Activated naive CD4-positive, alpha-beta T cell treated with anti-CD3 and anti-CD28 coated beads, Interleukin-2, amount 10 ng/mL, durations not matched to agents 7 days and 5 days (primary cell): ENCODE results near the gene EXOC6.

Experiments used
- CTCF ChIA-PET: fragments of 350-600 bp; sonication (Branson Sonifier 250); formaldehyde crosslinking; loops from one replicate; lab custom pipeline; 2021; ENCODE audit warnings: antibody characterized with exemption; lab: Charles Lee
- DNase-seq: peaks from one replicate; pipeline ENCODE4 v3.0.0-alpha.2; 2020
- H3K27ac Mint-ChIP-seq: one replicate; pipeline ENCODE4 v1.8.0; 2021; ENCODE audit warnings: mild to moderate bottlenecking, moderate library complexity, mixed read lengths
- H3K27me3 Mint-ChIP-seq: one replicate; pipeline ENCODE4 v1.8.0; 2021; ENCODE audit warnings: mild to moderate bottlenecking, mixed read lengths
- H3K36me3 Mint-ChIP-seq: one replicate; pipeline ENCODE4 v1.8.0; 2021; ENCODE audit warnings: mixed read lengths
- H3K4me1 Mint-ChIP-seq: one replicate; pipeline ENCODE4 v1.8.0; 2021; ENCODE audit warnings: mixed read lengths
- H3K4me3 Mint-ChIP-seq: one replicate; pipeline ENCODE4 v1.8.0; 2021; ENCODE audit warnings: mild to moderate bottlenecking, moderate library complexity, mixed read lengths
- H3K9me3 Mint-ChIP-seq: one replicate; pipeline ENCODE4 v1.8.0; 2021; ENCODE audit warnings: mixed read lengths

Gene EXOC6

DNA sequence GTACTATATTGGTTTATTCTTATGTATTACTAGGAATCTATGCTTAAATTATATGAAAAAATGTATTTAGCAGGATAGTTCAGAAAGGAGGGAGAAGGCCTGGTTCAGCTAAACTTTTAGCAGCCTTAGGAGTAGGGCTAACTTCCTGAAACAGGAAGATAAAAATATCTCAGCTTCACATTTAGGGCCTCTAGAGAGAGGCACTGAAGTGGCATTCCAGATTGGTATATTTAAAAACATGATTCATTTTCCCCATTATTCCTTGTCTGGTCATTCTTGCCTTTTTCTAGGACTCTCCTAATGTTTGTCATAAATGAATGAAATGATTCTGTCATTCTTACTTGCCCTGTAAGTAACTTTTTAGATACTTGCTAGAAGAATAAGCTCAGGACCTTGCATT, 149.3 kb downstream of the EXOC6 start:
- Mint-ChIP-seq H3K4me1 (peaks cover 8% of the 10 kb centered on the region), H3K4me3 (no peak overlapping the region), H3K27ac (no peak overlapping the region), H3K9me3 (no peaks in the 10 kb centered on the region), H3K27me3 (no peaks in the 10 kb centered on the region), H3K36me3 (no peaks in the 10 kb centered on the region)
- DNase-seq: no peak
- CTCF ChIA-PET: interaction anchor here (0.6 kb wide), 1 partner anchor 11 kb away, joined by 3 read pairs; no protein-coding TSS in a partner anchor

DNA sequence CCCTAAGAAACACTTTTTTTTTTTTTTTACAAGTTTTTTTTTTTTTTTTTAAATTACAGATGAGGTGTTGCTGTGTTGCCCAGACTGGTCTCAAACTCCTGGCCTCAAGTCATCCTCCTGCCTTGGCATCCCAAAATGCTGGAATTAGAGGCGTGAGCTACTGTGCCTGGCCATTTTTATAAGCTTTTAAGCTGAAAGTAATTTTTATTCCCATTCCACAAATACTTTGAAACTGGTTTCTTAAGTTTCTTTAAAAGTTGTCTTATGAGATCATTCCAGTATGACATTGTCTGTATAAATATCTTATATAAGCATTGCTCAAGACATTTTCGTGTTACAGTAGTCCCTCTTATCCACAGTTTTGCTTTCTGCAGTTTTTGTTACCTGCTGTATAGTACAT, 150.9 kb downstream of the EXOC6 start:
- Mint-ChIP-seq H3K27me3 (no peaks in the 10 kb centered on the region), H3K36me3 (no peaks in the 10 kb centered on the region), H3K4me1 (no peaks in the 10 kb centered on the region), H3K9me3 (no peaks in the 10 kb centered on the region), H3K27ac (no peak overlapping the region), H3K4me3 (no peak overlapping the region)
- DNase-seq: no peak
- CTCF ChIA-PET: no interaction called here

DNA sequence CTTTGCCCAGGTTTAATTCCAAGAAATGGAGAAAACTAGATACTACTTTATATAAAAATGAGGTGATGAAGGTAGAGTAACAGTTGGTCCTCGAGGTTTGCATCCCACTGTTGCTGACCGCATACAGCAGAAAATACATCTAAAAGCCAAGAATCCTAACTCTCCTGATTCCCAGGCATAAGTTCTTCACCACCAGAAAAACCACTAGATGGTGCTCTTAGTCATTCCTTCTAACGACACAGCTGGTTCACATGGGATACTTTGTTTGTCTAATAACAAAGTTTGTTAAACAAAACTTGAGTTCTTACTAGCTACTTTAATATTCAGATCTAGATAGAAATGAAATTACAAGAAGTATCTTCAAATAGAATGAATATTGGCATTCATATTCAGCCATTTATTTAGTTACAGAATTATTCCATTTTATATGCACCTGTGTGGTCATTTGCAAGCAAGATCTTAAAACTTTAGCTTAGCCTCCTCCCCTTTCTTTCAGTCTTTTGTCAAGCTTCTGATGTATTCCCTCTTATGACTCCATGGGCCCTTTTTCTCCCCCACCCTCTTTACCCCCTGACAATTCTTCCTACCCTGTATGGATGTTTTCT, 158.2 kb downstream of the EXOC6 start:
- DNase-seq: no peak
- Mint-ChIP-seq H3K27me3 (no peaks in the 10 kb centered on the region), H3K4me1 (no peaks in the 10 kb centered on the region), H3K9me3 (no peaks in the 10 kb centered on the region), H3K27ac (no peak overlapping the region), H3K4me3 (no peak overlapping the region), H3K36me3 (no peaks in the 10 kb centered on the region)
- CTCF ChIA-PET: interaction anchor here (1.3 to 1.8 kb wide), 2 partner anchors 10 to 283 kb away, joined by 4 read pairs; no protein-coding TSS in a partner anchor

DNA sequence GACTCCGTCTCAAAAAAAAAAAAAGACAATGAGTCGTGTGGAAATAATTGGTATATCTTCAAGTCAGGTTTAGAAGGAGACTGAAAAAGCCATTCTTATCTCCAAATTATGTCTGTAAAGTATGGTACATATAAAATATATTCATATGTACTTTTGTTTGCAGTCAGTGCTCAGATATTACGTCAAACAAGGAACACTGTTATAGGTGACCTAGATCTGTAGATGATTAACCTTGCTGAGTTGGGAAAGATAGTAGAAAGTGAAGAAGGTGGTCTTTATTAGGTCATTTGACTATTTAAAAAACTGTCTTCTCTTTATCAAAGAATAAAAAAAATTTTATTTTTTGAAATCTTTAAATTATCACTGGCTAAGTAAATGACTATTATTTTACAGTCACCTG, 167.4 kb downstream of the EXOC6 start:
- Mint-ChIP-seq H3K4me1 (no peaks in the 10 kb centered on the region), H3K36me3 (no peaks in the 10 kb centered on the region), H3K27ac (no peak overlapping the region), H3K27me3 (no peaks in the 10 kb centered on the region), H3K4me3 (no peak overlapping the region), H3K9me3 (no peaks in the 10 kb centered on the region)
- CTCF ChIA-PET: no interaction called here
- DNase-seq: no peak

DNA sequence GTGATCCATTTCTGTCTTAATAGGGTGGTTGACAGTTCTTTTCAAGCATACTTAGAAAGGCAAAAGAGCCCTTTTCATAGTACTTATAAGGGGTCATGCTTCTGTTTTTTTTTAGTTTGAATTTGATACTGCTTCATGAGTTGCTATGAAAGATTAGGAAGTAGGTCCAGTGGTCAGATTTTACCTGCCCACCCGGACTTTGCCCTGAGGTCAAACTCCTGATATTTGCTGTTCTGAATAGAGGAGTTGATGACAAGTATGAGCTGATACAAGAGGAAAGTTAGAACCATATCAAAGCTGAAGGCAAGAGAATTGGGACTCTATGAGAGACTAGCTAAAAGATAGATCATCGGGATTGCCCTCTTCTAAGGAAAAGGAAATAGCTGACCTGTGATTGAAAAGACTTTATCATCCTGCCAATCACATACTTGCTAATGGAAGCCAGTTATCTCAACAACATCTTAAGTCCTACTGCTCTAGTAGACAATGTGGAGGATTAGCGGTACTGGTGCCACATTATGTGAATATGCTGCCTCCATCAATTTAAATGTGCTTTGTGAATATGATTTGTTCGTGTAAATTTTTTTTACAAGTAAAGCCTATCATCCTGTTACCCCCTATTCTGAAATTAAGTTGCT, 174.8 kb downstream of the EXOC6 start:
- CTCF ChIA-PET: no interaction called here
- Mint-ChIP-seq H3K4me3 (no peak overlapping the region), H3K27me3 (no peaks in the 10 kb centered on the region), H3K27ac (no peak overlapping the region), H3K9me3 (no peaks in the 10 kb centered on the region), H3K4me1 (no peaks in the 10 kb centered on the region), H3K36me3 (no peaks in the 10 kb centered on the region)
- DNase-seq: no peak

DNA sequence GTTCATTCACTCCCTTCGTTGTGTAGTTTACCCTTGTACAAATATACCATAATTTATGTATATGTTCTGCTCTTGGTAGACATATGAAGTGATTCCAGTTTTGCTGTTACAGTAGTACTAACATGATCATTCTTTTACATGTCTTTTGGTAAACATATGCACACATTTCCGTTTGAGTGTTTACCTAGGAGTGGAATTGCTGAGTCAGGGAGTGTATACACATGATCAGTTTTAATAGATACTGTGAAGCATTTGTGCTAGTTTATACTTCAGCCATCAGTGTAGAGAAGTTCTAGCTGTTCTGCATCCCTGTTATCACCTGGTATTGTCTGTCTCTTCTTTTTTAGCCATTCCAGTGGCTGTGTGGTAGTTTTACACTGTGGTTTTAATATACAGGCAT, 177.8 kb downstream of the EXOC6 start:
- DNase-seq: no peak
- Mint-ChIP-seq H3K36me3 (no peaks in the 10 kb centered on the region), H3K27me3 (no peaks in the 10 kb centered on the region), H3K4me3 (no peak overlapping the region), H3K27ac (no peak overlapping the region), H3K9me3 (no peaks in the 10 kb centered on the region), H3K4me1 (no peaks in the 10 kb centered on the region)
- CTCF ChIA-PET: no interaction called here

DNA sequence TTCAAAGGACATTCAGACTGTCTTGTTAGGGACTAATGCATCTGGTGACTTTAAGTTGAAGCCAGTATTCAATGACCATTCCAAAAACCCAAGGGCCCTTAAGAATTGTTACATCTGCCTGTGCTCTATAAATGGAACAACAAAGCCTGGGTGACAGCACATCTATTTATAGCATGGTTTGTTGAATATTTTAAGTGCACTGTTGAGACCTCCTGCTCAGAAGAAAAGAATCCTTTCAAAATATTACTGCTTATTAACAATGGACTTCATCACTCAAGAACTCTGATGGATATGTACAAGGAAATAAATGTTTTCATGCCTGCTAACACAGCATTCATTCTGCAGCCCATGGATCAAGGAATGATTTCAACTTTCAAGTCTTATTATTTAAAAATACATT, 179.2 kb downstream of the EXOC6 start:
- Mint-ChIP-seq H3K27ac (no peak overlapping the region), H3K4me1 (no peaks in the 10 kb centered on the region), H3K9me3 (no peaks in the 10 kb centered on the region), H3K27me3 (no peaks in the 10 kb centered on the region), H3K4me3 (no peak overlapping the region), H3K36me3 (no peaks in the 10 kb centered on the region)
- DNase-seq: no peak
- CTCF ChIA-PET: no interaction called here

DNA sequence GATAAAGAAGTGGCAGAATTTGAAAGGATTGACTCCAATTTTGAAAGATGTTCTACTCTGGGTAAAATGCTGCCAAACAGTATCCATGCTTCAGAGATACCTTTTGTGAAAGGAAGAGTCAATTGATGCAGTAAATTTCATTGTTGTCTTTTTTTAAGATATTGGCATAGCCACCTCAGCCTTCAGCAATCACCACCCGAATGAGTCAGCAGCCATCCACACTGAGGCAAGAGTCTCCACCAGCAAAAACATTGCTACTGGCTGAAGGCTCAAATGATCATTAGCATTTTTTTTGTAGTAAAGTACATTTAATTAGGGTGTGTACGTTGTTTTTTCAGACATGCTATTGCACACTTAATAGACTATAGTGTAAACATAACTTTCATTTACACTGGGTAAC, 180.6 kb downstream of the EXOC6 start:
- H3K36me3 Mint-ChIP-seq: no peaks in the 10 kb centered on the region
- H3K27ac Mint-ChIP-seq: no peak overlapping the region
- DNase-seq: no peak
- no peaks in the 10 kb centered on the region for H3K4me1 Mint-ChIP-seq
- H3K4me3 Mint-ChIP-seq: no peak overlapping the region
- no peaks in the 10 kb centered on the region for H3K27me3 Mint-ChIP-seq
- CTCF ChIA-PET: no interaction called here
- no peaks in the 10 kb centered on the region for H3K9me3 Mint-ChIP-seq

DNA sequence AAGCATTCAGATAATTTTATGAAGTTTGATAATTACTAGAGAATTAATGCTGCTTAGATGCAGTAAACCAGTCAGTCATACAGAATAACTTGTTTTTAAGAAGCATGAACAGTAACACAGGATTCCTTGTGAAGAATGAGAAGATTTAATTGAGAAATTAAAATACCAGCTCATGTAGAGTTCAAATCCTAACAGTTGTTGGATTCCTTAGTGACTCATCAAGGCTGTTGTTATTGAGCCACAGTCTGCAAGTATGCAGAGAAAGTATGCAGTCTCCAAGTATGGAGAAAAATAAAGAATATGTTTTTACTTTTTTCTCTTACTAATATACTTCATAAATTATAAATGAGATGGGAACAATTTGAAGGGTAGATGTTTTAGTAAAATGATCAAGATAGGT, 182.1 kb downstream of the EXOC6 start:
- no peaks in the 10 kb centered on the region for H3K27me3 Mint-ChIP-seq
- no peak for DNase-seq
- H3K9me3 Mint-ChIP-seq: no peaks in the 10 kb centered on the region
- no peak overlapping the region for H3K27ac Mint-ChIP-seq
- no peaks in the 10 kb centered on the region for H3K36me3 Mint-ChIP-seq
- CTCF ChIA-PET: no interaction called here
- H3K4me3 Mint-ChIP-seq: no peak overlapping the region
- no peaks in the 10 kb centered on the region for H3K4me1 Mint-ChIP-seq

DNA sequence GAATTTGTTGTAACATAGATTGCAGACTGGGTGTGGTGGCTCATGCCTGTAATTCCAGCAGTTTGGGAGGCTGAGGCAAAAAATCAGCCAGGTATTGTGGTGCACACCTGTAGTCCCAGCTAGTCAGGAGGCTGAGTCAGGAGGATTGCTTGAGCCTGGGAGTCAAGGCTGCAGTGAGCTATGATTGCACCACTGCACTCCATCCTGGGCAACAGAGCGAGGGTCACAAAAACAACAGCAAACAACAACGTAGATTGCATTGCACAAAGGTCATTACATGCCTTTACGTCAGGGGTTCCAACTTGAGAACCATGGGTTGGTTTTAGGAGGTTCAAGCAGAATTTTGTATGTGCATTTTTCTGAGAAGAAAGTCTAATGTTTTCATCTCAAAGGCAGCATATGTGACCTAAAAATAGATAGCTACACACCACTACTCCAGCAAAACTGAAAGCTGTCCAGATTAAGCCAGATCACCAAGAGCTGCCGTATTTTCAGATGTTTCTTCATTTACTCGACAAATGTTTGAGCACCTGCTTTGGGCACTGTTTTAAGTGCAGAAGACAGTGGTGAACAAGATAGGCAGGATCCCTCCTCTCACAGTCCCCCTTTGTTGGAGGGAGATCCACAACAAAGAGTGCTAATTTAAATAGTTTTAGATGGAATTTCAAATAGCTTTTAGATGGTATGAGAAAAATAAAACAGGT, 183.9 kb downstream of the EXOC6 start:
- no peak overlapping the region for H3K27ac Mint-ChIP-seq
- H3K9me3 Mint-ChIP-seq: no peaks in the 10 kb centered on the region
- no peaks in the 10 kb centered on the region for H3K36me3 Mint-ChIP-seq
- DNase-seq: no peak
- no peaks in the 10 kb centered on the region for H3K4me1 Mint-ChIP-seq
- CTCF ChIA-PET: no interaction called here
- no peak overlapping the region for H3K4me3 Mint-ChIP-seq
- no peaks in the 10 kb centered on the region for H3K27me3 Mint-ChIP-seq

DNA sequence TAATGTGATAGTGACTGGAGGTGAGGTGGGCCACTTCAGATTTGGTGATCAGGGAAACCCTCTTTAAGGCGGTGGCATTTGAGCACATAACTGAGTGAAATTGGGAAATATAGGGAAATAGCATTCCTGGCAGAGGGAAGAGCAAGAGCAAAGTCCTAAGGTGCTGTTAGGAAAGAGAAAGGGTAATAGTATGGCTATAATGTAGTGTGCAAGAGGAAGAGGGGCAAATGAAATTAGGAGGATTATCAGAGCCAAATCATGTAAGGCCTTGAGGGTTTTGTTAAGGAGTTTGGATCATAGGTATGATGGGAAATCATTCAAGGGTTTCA, 184.5 kb downstream of the EXOC6 start:
- Mint-ChIP-seq H3K36me3 (no peaks in the 10 kb centered on the region), H3K27ac (no peak overlapping the region), H3K4me1 (no peaks in the 10 kb centered on the region), H3K27me3 (no peaks in the 10 kb centered on the region), H3K9me3 (no peaks in the 10 kb centered on the region), H3K4me3 (no peak overlapping the region)
- no peak for DNase-seq
- CTCF ChIA-PET: no interaction called here

DNA sequence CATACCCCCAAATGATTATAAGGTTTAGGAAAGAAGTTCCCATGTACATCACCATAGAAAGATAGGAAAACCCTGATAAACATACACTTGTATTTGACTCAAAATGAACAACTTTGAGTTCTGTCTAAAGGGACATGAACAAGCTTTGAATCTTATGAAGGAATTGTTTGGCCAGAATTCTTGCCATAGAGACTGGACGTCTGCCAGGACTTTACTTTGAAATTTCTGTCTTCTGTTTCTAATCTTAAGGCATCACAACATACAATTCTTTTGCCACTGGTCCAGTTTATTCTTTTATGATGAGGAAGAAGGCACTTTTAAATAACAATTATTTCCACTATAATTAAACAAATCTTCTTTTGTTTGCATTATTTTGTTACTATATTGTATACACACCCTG, 186.1 kb downstream of the EXOC6 start:
- H3K4me1 Mint-ChIP-seq: no peaks in the 10 kb centered on the region

DNA sequence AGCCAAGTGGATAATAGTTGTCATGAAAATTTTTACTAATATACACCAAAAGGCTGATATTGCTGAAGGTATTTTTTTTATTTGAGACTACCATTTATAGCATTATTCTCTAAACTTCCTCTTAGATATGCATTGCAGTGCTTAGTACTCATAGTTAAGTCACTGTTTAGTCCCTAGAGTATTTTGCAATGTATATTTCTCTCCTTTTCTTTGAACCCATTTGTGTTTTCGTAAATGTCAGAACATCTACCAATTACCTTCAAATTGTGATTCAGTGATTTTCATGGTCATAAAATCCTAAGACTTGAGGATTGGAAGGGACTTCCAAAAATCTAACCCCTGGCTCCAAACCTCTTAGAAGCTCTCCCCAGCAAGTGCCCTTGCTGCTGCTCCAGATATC, 190.8 kb downstream of the EXOC6 start:
- no peaks in the 10 kb centered on the region for H3K27me3 Mint-ChIP-seq
- CTCF ChIA-PET: interaction anchor here (1.0 kb wide), 1 partner anchor 74 kb away, joined by 3 read pairs; no protein-coding TSS in a partner anchor
- H3K36me3 Mint-ChIP-seq: no peaks in the 10 kb centered on the region
- DNase-seq: no peak
- no peaks in the 10 kb centered on the region for H3K4me1 Mint-ChIP-seq
- no peak overlapping the region for H3K4me3 Mint-ChIP-seq
- H3K9me3 Mint-ChIP-seq: no peaks in the 10 kb centered on the region
- H3K27ac Mint-ChIP-seq: no peak overlapping the region

More for the DNA sequence above, 186.1 kb downstream of the EXOC6 start:
- Mint-ChIP-seq H3K9me3 (no peaks in the 10 kb centered on the region), H3K36me3 (no peaks in the 10 kb centered on the region), H3K4me3 (no peak overlapping the region), H3K27ac (no peak overlapping the region), H3K27me3 (no peaks in the 10 kb centered on the region)
- CTCF ChIA-PET: interaction anchor here (1.3 kb wide), 1 partner anchor 28 kb away, joined by 3 read pairs; no protein-coding TSS in a partner anchor
- DNase-seq: no peak

DNA sequence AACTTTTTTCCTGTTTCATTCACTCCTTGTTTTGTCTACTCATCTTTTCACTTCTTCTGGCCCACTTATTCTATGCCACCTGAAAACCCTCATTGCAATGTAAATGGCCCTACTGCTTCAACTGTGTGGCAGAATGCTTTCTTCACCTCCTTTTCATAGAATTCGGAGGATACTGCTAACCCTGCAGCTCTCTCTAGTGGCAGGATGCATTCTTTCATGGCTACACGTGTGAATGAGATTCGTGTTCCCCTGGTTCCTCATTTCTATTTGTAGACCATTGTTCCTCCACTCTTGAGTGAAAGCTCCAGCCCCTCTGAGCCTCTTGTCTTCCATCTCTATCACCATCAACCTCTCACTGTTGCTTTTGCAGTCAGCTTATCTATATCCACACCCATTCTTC, 191.4 kb downstream of the EXOC6 start:
- Mint-ChIP-seq H3K4me3 (no peak overlapping the region), H3K27me3 (no peaks in the 10 kb centered on the region), H3K27ac (no peak overlapping the region), H3K36me3 (no peaks in the 10 kb centered on the region), H3K9me3 (no peaks in the 10 kb centered on the region), H3K4me1 (no peaks in the 10 kb centered on the region)
- CTCF ChIA-PET: interaction anchor here (0.6 to 0.9 kb wide), 2 partner anchors 38 to 74 kb away, joined by 4 to 5 read pairs; no protein-coding TSS in a partner anchor
- no peak for DNase-seq

DNA sequence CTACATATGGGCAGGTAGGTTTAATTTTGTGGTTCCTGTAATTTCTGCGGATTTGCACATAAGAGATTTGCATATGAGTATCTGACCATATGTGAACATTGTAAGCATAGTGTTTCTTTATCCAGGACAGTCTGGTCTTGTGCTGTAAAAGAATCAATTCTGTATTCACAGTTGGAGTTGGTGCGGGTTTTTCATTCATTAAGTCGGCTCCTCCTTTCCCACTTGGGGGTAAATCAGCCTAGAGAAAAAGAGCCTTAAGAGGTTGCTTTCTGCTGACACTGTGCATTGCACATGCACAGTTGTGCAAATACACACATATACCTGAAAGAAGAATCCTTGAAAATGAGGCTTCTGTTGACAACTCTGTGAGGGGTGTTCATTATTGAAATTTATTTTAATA, 206.2 kb downstream of the EXOC6 start:
- Mint-ChIP-seq H3K27ac (no peak overlapping the region), H3K4me1 (no peaks in the 10 kb centered on the region), H3K27me3 (no peaks in the 10 kb centered on the region), H3K9me3 (no peaks in the 10 kb centered on the region), H3K36me3 (peaks cover 2% of the 10 kb centered on the region), H3K4me3 (no peak overlapping the region)
- DNase-seq: no peak
- CTCF ChIA-PET: no interaction called here
